H1 (cell line): ENCODE data around the gene TEAD3. TPM values are rescaled to one million over a fixed set of nuclear protein-coding genes. Genes with fewer than 3 reads are reported as not detected.

ENCODE experiments used
- CTCF ChIA-PET: fragments of 300-600 bp; sonication (Branson Sonifier 250); formaldehyde crosslinking; loops from one replicate; lab custom pipeline; 2021; ENCODE audit not compliant: partially characterized antibody; lab: Charles Lee
- POLR2A ChIA-PET: fragments of 300-600 bp; sonication (Branson Sonifier 250); formaldehyde crosslinking; loops from one replicate; lab custom pipeline; 2021; ENCODE audit warnings: inconsistent platforms; ENCODE audit not compliant: partially characterized antibody; lab: Charles Lee
- DNase-seq, 2 experiments: peaks; one replicate each; pipeline versions ENCODE4 v3.0.0 to v3.0.0-alpha.2; 2010 to 2022; ENCODE audit warnings: low spot score in 2 of 2, low read depth in 1 of 2, mixed read lengths in 1 of 2
- FAIRE-seq: peaks from 2 replicates; lab custom pipeline; 2011; peaks lifted over from hg19 to GRCh38; lab: Jason Lieb, UNC
- H2AFZ ChIP-seq: 2 replicates; pipeline ENCODE4 v1.8.1; 2012; ENCODE audit warnings: low read length, inconsistent platforms
- H2AK5ac ChIP-seq: 2 replicates; pipeline ENCODE4 v1.6.1; 2013; ENCODE audit warnings: low read depth, low read length
- H2BK120ac ChIP-seq: replicated peaks from 2 replicates; pipeline ENCODE3; 2013; ENCODE audit warnings: low read depth, low read length, inconsistent platforms
- H2BK12ac ChIP-seq: 2 replicates; pipeline ENCODE4 v1.6.1; 2013; ENCODE audit warnings: low read depth, low read length
- H2BK15ac ChIP-seq: 2 replicates; pipeline ENCODE4 v1.6.1; 2013; ENCODE audit warnings: low read length
- H2BK20ac ChIP-seq: 2 replicates; pipeline ENCODE4 v1.6.1; 2013; ENCODE audit warnings: low read length
- H2BK5ac ChIP-seq: 2 replicates; pipeline ENCODE4 v1.6.1; 2013; ENCODE audit warnings: low read depth, low read length
- H3K14ac ChIP-seq: 2 replicates; pipeline ENCODE4 v1.6.1; 2013; ENCODE audit warnings: inconsistent platforms; ENCODE audit not compliant: insufficient read length
- H3K18ac ChIP-seq: 2 replicates; pipeline ENCODE4 v1.6.1; 2013; ENCODE audit warnings: low read length; ENCODE audit errors: extremely low read depth
- H3K23ac ChIP-seq: 2 replicates; pipeline ENCODE4 v1.6.1; 2013; ENCODE audit warnings: inconsistent platforms; ENCODE audit not compliant: insufficient read length
- H3K23me2 ChIP-seq: 2 replicates; pipeline ENCODE4 v1.6.1; 2013; ENCODE audit warnings: low read depth, low read length
- H3K27ac ChIP-seq: 2 replicates; pipeline ENCODE4 v1.6.1; 2011; ENCODE audit warnings: low read depth, low read length, inconsistent platforms
- H3K27me3 ChIP-seq, 4 experiments: replicated peaks in 1 of 4; 1 replicate in 1 of 4; 2 replicates in 3 of 4; pipeline versions ENCODE4 v1.6.1 to v1.8.1; 2011 to 2013; ENCODE audit warnings: low read length in 3 of 4, mild to moderate bottlenecking in 3 of 4, inconsistent platforms in 2 of 4, mixed read lengths in 2 of 4, moderate library complexity in 1 of 4; ENCODE audit not compliant: control insufficient read depth in 3 of 4, insufficient read depth in 3 of 4; ENCODE audit errors: extremely low read depth in 1 of 4
- H3K36me3 ChIP-seq, 4 experiments: 2 replicates each; pipeline versions ENCODE4 v1.6.1 to v1.8.1; 2011 to 2013; ENCODE audit warnings: mild to moderate bottlenecking in 4 of 4, low read length in 3 of 4, moderate library complexity in 2 of 4, control low read depth in 1 of 4, inconsistent platforms in 1 of 4; ENCODE audit not compliant: insufficient read depth in 4 of 4, control insufficient read depth in 2 of 4
- H3K4ac ChIP-seq: replicated peaks from 2 replicates; pipeline ENCODE3; 2013; ENCODE audit warnings: low read length, low read depth, mixed read lengths, inconsistent platforms; ENCODE audit not compliant: insufficient read length
- H3K4me1 ChIP-seq, 4 experiments: replicated peaks in 1 of 4; 1 replicate in 1 of 4; 2 replicates in 3 of 4; pipeline versions ENCODE4 v1.6.1 to v1.8.1; 2011 to 2013; ENCODE audit warnings: low read length in 3 of 4, inconsistent platforms in 2 of 4, mixed read lengths in 1 of 4; ENCODE audit not compliant: insufficient read depth in 4 of 4, control insufficient read depth in 3 of 4
- H3K4me2 ChIP-seq, 2 experiments: 2 replicates each; pipeline versions ENCODE4 v1.6.1 to v1.8.1; 2011 to 2013; ENCODE audit warnings: low read depth in 2 of 2, low read length in 2 of 2, control low read depth in 1 of 2, inconsistent platforms in 1 of 2, mild to moderate bottlenecking in 1 of 2; ENCODE audit not compliant: insufficient read depth in 1 of 2
- H3K4me3 ChIP-seq, 4 experiments: fragments of 200-600, 300-600 bp in 1 of 4; sonication (generic), shearing (Covaris generic), sonication (Bioruptor Twin) in 1 of 4; 2 replicates each; pipeline versions ENCODE4 v1.5.1 to v1.8.1; 2011 to 2016; ENCODE audit warnings: low read length in 4 of 4, low read depth in 3 of 4, control low read depth in 2 of 4, inconsistent platforms in 2 of 4, mild to moderate bottlenecking in 2 of 4, mixed read lengths in 1 of 4, moderate library complexity in 1 of 4; ENCODE audit not compliant: insufficient read depth in 2 of 4; ENCODE audit errors: extremely low read depth in 1 of 4
- H3K56ac ChIP-seq: replicated peaks from 2 replicates; pipeline ENCODE3; 2013; ENCODE audit warnings: low read depth, mild to moderate bottlenecking, mixed read lengths, low read length, inconsistent platforms; ENCODE audit not compliant: insufficient read length
- H3K79me1 ChIP-seq: 2 replicates; pipeline ENCODE4 v1.6.1; 2013; ENCODE audit warnings: low read depth, low read length, control low read depth
- H3K79me2 ChIP-seq, 2 experiments: 2 replicates each; pipeline versions ENCODE4 v1.6.1 to v1.8.1; 2012 to 2013; ENCODE audit warnings: low read length in 2 of 2, mild to moderate bottlenecking in 2 of 2, inconsistent platforms in 1 of 2; ENCODE audit not compliant: insufficient read depth in 2 of 2, control insufficient read depth in 1 of 2
- H3K9ac ChIP-seq, 4 experiments: replicated peaks in 1 of 4; 1 replicate in 1 of 4; 2 replicates in 3 of 4; pipeline versions ENCODE4 v1.6.1 to v1.8.1; 2011 to 2013; ENCODE audit warnings: low read depth in 3 of 4, low read length in 3 of 4, control low read depth in 2 of 4, mild to moderate bottlenecking in 2 of 4, moderate library complexity in 2 of 4, inconsistent platforms in 1 of 4; ENCODE audit errors: extremely low read depth in 1 of 4
- H3K9me3 ChIP-seq, 2 experiments: 2 replicates each; pipeline versions ENCODE4 v1.6.1 to v1.8.1; 2012 to 2013; ENCODE audit warnings: mild to moderate bottlenecking in 2 of 2, moderate library complexity in 2 of 2, control low read depth in 1 of 2, inconsistent platforms in 1 of 2, low read depth in 1 of 2, low read length in 1 of 2, mixed read lengths in 1 of 2; ENCODE audit not compliant: insufficient read depth in 2 of 2
- H4K20me1 ChIP-seq, 2 experiments: replicated peaks in 1 of 2; 2 replicates each; pipeline versions ENCODE3 to v1.8.1; 2011 to 2013; ENCODE audit warnings: inconsistent platforms in 2 of 2, low read length in 2 of 2, mild to moderate bottlenecking in 1 of 2; ENCODE audit not compliant: insufficient read depth in 2 of 2, control insufficient read depth in 1 of 2
- H4K5ac ChIP-seq: 2 replicates; pipeline ENCODE4 v1.6.1; 2013; ENCODE audit warnings: low read length, low read depth, mixed read lengths, inconsistent platforms; ENCODE audit not compliant: insufficient read length
- H4K8ac ChIP-seq: 2 replicates; pipeline ENCODE4 v1.8.0; 2013; ENCODE audit warnings: mild to moderate bottlenecking, moderate library complexity, low read length, inconsistent platforms; ENCODE audit not compliant: insufficient read depth; ENCODE audit errors: extremely low read depth
- H4K91ac ChIP-seq: replicated peaks from 2 replicates; pipeline ENCODE3; 2013; ENCODE audit warnings: low read length, mixed read lengths, inconsistent platforms; ENCODE audit not compliant: insufficient read length
- CBX8 ChIP-seq: fragments of 300-800, 300-1000 bp; sonication (generic); IDR thresholded peaks from 2 replicates; pipeline ENCODE4 v1.7.1; 2016; ENCODE audit warnings: low read depth, low read length, borderline replicate concordance
- CHD2 ChIP-seq: IDR thresholded peaks from 2 replicates; pipeline ENCODE4 v1.6.1; 2012; ENCODE audit warnings: low read length, improper control_type of control experiment
- CREB1 ChIP-seq: IDR thresholded peaks from 2 replicates; pipeline ENCODE4 v1.6.1; 2012; ENCODE audit warnings: inconsistent platforms
- FOSL1 ChIP-seq: IDR thresholded peaks from 2 replicates; pipeline ENCODE4 v1.6.1; 2011; ENCODE audit warnings: mild to moderate bottlenecking, low read depth, low read length, moderate library complexity; ENCODE audit not compliant: insufficient read depth
- JUND ChIP-seq: IDR thresholded peaks from 2 replicates; pipeline ENCODE4 v1.6.1; 2011; ENCODE audit warnings: mild to moderate bottlenecking, improper control_type of control experiment, low read length
- MAFK ChIP-seq: IDR thresholded peaks from 2 replicates; pipeline ENCODE4 v1.6.1; 2012; ENCODE audit warnings: low read depth, mild to moderate bottlenecking, improper control_type of control experiment, low read length
- NANOG ChIP-seq: IDR thresholded peaks from 2 replicates; pipeline ENCODE4 v1.6.1; 2011; ENCODE audit warnings: low read length, low read depth, mild to moderate bottlenecking, inconsistent platforms; ENCODE audit not compliant: insufficient read depth, poor library complexity, severe bottlenecking
- NRF1 ChIP-seq: IDR thresholded peaks from 2 replicates; pipeline ENCODE4 v1.6.1; 2011; ENCODE audit warnings: mild to moderate bottlenecking, low read depth, low read length, improper control_type of control experiment
- RBBP5 ChIP-seq: IDR thresholded peaks from 2 replicates; pipeline ENCODE4 v1.7.1; 2012; ENCODE audit warnings: low read depth, mild to moderate bottlenecking, inconsistent platforms, low read length, moderate library complexity, borderline replicate concordance
- SAP30 ChIP-seq: fragments of 300-600 bp; sonication (generic); IDR thresholded peaks from 2 replicates; pipeline ENCODE4 v1.7.1; 2012; ENCODE audit warnings: low read length, moderate library complexity, mild to moderate bottlenecking, inconsistent platforms; ENCODE audit not compliant: insufficient read depth, insufficient replicate concordance
- SP2 ChIP-seq: IDR thresholded peaks from 2 replicates; pipeline ENCODE4 v1.6.1; 2012; ENCODE audit warnings: mild to moderate bottlenecking, low read length, inconsistent platforms
- SP4 ChIP-seq: IDR thresholded peaks from 2 replicates; pipeline ENCODE4 v1.6.1; 2012; ENCODE audit warnings: low read length, inconsistent platforms
- YY1 ChIP-seq: IDR thresholded peaks from 2 replicates; pipeline ENCODE4 v1.6.1; 2011; ENCODE audit warnings: low read depth, mild to moderate bottlenecking, low read length
- WGBS, 2 experiments: shearing (Covaris generic) in 1 of 2; methylation state at CpG; one replicate each; pipeline versions ENCODE4 v1.1.6 to v1.1.7; 2013 to 2015; ENCODE audit warnings: low lambda C conversion rate in 2 of 2, mixed read lengths in 2 of 2, inconsistent platforms in 1 of 2, low coverage in 1 of 2, missing lambda C conversion rate in 1 of 2; ENCODE audit not compliant: insufficient replicate concordance in 2 of 2, insufficient coverage in 1 of 2, insufficient read length in 1 of 2; ENCODE audit errors: extremely low coverage in 1 of 2, missing lambda C conversion rate in 1 of 2; 5-methylcytosine and 5-hydroxymethylcytosine counted together
- polyA plus RNA-seq, 7 experiments: library from polyadenylated mRNA; depleted of rRNA in 3 of 7; stranded (reverse) in 5 of 7; unstranded in 2 of 7; fragments of >200 nt in 5 of 7; fragments of 200-250 nt in 2 of 7; gene quantifications; 1 replicate in 5 of 7; 2 replicates in 1 of 7; 4 replicates in 1 of 7; pipeline versions ENCODE4 v1.2.1 to v1.2.3, GENCODE V29; 2011 to 2013; ENCODE audit warnings: missing spikeins in 2 of 7, mixed read lengths in 2 of 7
- total RNA-seq: library from RNA; stranded (reverse); fragmentation: NEBNext Ultra II Directional; extraction: Animal tissue kit (Norgen Biotek cat#: 25700); gene quantifications from 2 replicates; pipeline ENCODE4 v1.2.1, GENCODE V29; 2021
- TF ChIP-seq, protein P1 (sequence below): IDR thresholded peaks from 2 replicates; pipeline ENCODE4 v1.6.1; 2011; ENCODE audit warnings: low read length, improper control_type of control experiment

Gene TEAD3
- total and polyA plus RNA-seq, 2 of the 8 experiments (the other 6 are each of a cell fraction or from before 2014, with no cell fraction given): 20.1 to 28.7 TPM

DNA sequence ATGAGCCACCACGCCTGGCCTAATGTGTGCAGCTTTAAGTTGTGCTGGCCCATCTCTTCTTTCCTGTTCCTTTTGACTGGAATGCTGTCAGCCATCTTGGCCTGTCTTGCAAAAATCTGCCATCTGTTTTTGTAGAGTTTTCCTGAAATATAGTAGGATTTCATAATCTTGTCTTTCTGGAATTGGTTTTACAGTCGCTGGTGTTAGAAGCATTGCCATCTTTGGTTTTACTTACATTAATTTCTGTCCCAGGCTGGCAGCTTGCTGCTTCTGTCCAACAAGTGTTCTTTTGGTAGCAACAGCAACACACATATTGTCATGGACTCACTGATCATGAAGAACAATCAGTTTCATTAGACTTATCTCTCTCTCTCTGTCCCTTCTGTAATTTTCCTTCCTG, 45.0 kb upstream of the TEAD3 start:
- Histone ChIP-seq H3K14ac (no peak overlapping the region), H4K5ac (no peak overlapping the region), H3K4ac (no peak overlapping the region), H4K91ac (no peak overlapping the region), H2BK15ac (no peak overlapping the region), H4K8ac (no peak overlapping the region), H3K9ac (no peak overlapping the region), H3K56ac (no peak overlapping the region), H2BK120ac (no peak overlapping the region), H3K23ac (no peak overlapping the region), H3K18ac (no peak overlapping the region), H2AFZ (peak overlapping the region; percentile 41), H2BK20ac (no peak overlapping the region), H3K27me3 (no peaks in the 10 kb centered on the region), H3K9me3 (no peaks in the 10 kb centered on the region), H3K4me1 (peaks cover 0 to 12% (median 5%) of the 10 kb centered on the region in 4 experiments; a peak in 6 of 7 replicates), H3K27ac (no peak overlapping the region), H4K20me1 (no peaks in the 10 kb centered on the region), H3K4me2 (no peak overlapping the region), H3K79me1 (no peaks in the 10 kb centered on the region), H2AK5ac (no peak overlapping the region), H2BK12ac (peak overlapping the region; percentile 6; the same call in 1 of the 2 replicates), H3K79me2 (no peaks in the 10 kb centered on the region), H3K36me3 (no peaks in the 10 kb centered on the region), H2BK5ac (no peak overlapping the region), H3K23me2 (no peaks in the 10 kb centered on the region; the same call in 1 of the 2 replicates), H3K4me3 (no peak overlapping the region)
- 86% methylated on average over 2 of the region's 2 CpGs; no CpG with 5 or more reads in 1 of the 2 experiments for WGBS, 2 experiments
- CTCF ChIA-PET: interaction anchor here (0.6 to 32.2 kb wide), 3 partner anchors 4 to 739 kb away, joined by 3 to 521 read pairs (median 521); no protein-coding TSS in a partner anchor
- POLR2A ChIA-PET: interaction anchor here (0.9 to 1.1 kb wide), 2 partner anchors 12 to 44 kb away, joined by 3 to 8 read pairs; partner anchors contain the start of gene TEAD3
- DNase-seq (no peak), FAIRE-seq (no peak)
- TF ChIP-seq, protein P1, sequence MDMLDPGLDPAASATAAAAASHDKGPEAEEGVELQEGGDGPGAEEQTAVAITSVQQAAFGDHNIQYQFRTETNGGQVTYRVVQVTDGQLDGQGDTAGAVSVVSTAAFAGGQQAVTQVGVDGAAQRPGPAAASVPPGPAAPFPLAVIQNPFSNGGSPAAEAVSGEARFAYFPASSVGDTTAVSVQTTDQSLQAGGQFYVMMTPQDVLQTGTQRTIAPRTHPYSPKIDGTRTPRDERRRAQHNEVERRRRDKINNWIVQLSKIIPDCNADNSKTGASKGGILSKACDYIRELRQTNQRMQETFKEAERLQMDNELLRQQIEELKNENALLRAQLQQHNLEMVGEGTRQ: no peak
- no peak for TF ChIP-seq NANOG
- no peak for TF ChIP-seq YY1
- no peak for TF ChIP-seq FOSL1
- no peak for TF ChIP-seq JUND
- no peak for TF ChIP-seq SP2
- no peak for TF ChIP-seq CHD2
- TF ChIP-seq NRF1: no peak
- TF ChIP-seq CBX8: no peak
- TF ChIP-seq SAP30: no peak
- TF ChIP-seq MAFK: no peak
- no peak for TF ChIP-seq SP4
- TF ChIP-seq CREB1: no peak
- no peak for TF ChIP-seq RBBP5
